Measurements from ENCODE around the gene HNRNPA1.
"Not testable (repeated sequence)": the region's sequence is repeated elsewhere in the genome, so short reads cannot be mapped to it uniquely, and the experiment has no call there.

Gene HNRNPA1

DNA sequence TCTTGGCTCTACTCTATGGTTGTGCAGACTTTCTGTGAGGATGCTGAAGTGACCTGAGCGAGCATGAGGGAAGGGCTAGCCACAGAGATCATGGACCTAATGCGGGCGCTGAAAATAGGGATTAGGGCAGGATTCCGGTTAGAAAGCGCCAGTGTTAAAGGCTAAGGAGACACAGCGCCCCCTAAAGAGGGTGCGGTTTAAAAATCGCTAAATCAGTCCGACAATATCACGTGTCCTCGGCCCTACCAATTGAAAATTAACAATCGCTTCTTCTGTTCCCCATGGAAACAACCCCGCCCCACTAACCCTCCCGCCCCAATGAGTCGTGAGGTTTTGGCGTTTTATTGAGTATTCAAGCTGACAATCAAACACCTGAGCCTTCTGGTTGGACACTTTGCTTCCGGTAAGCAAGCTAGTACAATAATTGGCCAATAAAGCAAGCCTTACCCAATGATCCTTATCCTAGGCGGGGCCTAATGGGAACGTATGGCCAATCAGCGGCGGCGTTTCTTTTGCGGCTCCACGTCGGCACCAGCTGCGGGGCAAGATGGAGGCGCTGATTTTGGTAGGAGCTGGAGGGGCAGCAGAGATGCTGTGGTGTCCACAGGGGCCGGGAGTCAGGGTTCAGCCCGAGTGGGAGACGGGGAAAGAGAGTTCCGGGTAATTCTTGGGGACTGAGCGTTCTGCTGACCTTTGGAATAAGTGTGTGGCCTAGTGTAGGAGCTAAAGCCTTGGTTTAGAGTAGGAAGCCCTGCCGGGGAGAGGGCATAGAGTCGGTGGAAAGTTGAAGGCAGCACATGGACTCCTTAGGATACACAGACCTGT, 44.3 kb downstream of the HNRNPA1 start, which contains the start of gene COPZ1:
Gene COPZ1 (plus strand): TSS at position 515 of the 825 bp plus-strand sequence. CDS start 33 bp downstream, at position 548.
- H3K27me3 ChIP-seq (ENCODE audit: insufficient read depth, low read length, poor library complexity, severe bottlenecking) = no peaks in the 10 kb centered on the region
- H3K9me3 ChIP-seq (ENCODE audit: insufficient read depth, low read depth, low read length) = no peaks in the 10 kb centered on the region
- H3K9me2 ChIP-seq (replicated peaks; ENCODE audit: low read depth, low read length) = no peaks in the 10 kb centered on the region
- peak within 1 kb of the TSS; percentile 84 for H3K9ac ChIP-seq (ENCODE audit: low read depth, low read length, poor library complexity, severe bottlenecking)
- H3K4me2 ChIP-seq (ENCODE audit: low read depth, low read length, poor library complexity, severe bottlenecking) = peak within 1 kb of the TSS; percentile 87
- peaks cover 30% of the 10 kb centered on the region for H3K79me2 ChIP-seq (ENCODE audit: insufficient read depth, low read length)
- peaks cover 18% of the 10 kb centered on the region for H3K4me1 ChIP-seq (ENCODE audit: insufficient read depth, low read length, poor library complexity, severe bottlenecking)
- H3F3A ChIP-seq (ENCODE audit: low read depth) = no peaks in the 10 kb centered on the region
- no peaks in the 10 kb centered on the region for H3K36me3 ChIP-seq (ENCODE audit: insufficient read depth, low read length)
- peak within 1 kb of the TSS; percentile 85 for H3K4me3 ChIP-seq (ENCODE audit: low read length, poor library complexity, severe bottlenecking)
- TF ChIP-seq, protein P1, sequence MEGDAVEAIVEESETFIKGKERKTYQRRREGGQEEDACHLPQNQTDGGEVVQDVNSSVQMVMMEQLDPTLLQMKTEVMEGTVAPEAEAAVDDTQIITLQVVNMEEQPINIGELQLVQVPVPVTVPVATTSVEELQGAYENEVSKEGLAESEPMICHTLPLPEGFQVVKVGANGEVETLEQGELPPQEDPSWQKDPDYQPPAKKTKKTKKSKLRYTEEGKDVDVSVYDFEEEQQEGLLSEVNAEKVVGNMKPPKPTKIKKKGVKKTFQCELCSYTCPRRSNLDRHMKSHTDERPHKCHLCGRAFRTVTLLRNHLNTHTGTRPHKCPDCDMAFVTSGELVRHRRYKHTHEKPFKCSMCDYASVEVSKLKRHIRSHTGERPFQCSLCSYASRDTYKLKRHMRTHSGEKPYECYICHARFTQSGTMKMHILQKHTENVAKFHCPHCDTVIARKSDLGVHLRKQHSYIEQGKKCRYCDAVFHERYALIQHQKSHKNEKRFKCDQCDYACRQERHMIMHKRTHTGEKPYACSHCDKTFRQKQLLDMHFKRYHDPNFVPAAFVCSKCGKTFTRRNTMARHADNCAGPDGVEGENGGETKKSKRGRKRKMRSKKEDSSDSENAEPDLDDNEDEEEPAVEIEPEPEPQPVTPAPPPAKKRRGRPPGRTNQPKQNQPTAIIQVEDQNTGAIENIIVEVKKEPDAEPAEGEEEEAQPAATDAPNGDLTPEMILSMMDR (conservative IDR thresholded peaks at IDR 0.05; ENCODE audit: low read length) = peak; percentile 81
- no peak for TF ChIP-seq EZH2phosphoT487 (IDR thresholded peaks at IDR 0.05; ENCODE audit: borderline replicate concordance)
- no peaks in the 10 kb centered on the region for H4K20me1 ChIP-seq (ENCODE audit: insufficient read depth, low read length, poor library complexity, severe bottlenecking)
- peak within 1 kb of the TSS; percentile 93 for H2AFZ ChIP-seq (ENCODE audit: low read length)

DNA sequence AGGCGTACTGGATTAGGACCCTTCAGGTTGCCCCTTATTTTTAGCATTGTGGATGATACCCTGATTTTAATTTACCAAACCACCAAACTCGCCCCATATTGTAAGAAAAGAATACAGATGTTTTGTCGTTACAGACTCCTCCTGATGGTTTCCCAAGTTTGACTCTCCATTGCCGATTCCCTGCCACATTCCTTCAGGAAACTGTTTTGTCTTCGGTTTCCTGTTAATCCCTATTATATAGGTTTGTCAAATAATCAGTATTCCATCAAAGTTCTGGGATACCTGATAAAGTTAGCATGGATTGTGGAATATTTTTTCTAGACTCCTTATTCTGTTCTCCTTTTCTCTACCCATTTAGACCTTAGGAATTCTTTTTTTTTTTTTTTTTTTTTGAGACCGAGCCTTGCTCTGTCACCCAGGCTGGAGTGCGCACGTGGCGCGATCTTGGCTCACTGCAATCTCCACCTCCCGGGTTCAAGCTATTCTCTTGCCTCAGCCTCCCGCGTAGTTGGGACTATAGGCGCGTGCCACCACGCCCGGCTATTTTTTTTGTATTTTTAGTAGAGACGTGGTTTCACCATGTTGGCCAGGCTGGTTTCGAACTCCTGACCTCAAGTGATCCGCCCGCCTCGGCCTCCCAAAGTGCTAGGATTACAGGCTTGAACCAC, 45.0 kb downstream of the HNRNPA1 start:
- peak overlapping the region; percentile 84 for H3K9ac ChIP-seq (ENCODE audit: low read depth, low read length, poor library complexity, severe bottlenecking)
- H3K36me3 ChIP-seq (ENCODE audit: insufficient read depth, low read length); H3K27me3 ChIP-seq (ENCODE audit: insufficient read depth, low read length, poor library complexity, severe bottlenecking); H3K9me2 ChIP-seq (replicated peaks; ENCODE audit: low read depth, low read length); H4K20me1 ChIP-seq (ENCODE audit: insufficient read depth, low read length, poor library complexity, severe bottlenecking); H3K9me3 ChIP-seq (ENCODE audit: insufficient read depth, low read depth, low read length); H3F3A ChIP-seq (ENCODE audit: low read depth): not testable (repeated sequence)
- peaks cover 19% of the 10 kb centered on the region for H3K4me1 ChIP-seq (ENCODE audit: insufficient read depth, low read length, poor library complexity, severe bottlenecking)
- H2AFZ ChIP-seq (ENCODE audit: low read length) = peak overlapping the region; percentile 56
- peak overlapping the region; percentile 85 for H3K4me3 ChIP-seq (ENCODE audit: low read length, poor library complexity, severe bottlenecking)
- H3K79me2 ChIP-seq (ENCODE audit: insufficient read depth, low read length) = peaks cover 31% of the 10 kb centered on the region
- H3K4me2 ChIP-seq (ENCODE audit: low read depth, low read length, poor library complexity, severe bottlenecking) = peak overlapping the region; percentile 87

DNA sequence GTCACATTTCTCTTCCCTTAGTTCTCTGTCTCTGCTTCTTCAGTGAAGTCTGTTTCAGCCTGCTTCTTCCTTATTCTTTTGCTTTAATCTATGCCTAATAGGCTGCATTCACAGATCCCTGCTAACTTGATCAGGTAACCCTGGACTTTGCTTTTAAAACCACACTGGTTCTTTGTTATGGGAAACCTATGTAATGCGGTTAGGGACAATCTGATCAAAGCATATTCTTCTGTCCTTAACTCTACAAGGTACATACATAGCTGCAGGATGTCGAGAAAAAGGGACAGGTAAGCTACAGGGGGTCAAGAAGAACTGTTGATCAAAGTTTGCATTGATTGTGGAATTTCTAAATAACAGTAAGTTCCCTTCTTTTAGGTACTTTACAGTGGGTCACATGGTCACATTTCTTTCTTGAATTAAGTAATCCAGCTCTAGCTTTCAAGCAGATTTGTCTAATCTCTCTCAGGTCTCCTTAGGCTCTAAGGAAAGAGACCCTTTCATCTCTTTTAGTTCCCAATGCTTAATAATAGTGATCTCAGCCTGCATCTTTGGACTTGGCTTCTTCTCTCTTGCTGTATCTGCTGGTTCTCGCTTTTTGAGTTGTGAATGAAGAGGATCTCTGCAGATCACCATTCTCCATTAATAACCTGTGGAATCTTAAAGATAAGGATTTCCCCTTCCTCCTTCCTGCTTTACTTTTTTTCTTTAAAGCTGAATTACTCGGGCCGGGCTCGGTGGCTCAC, 48.2 kb downstream of the HNRNPA1 start:
- Histone ChIP-seq H3K9me2 (replicated peaks; ENCODE audit: low read depth, low read length) (no peaks in the 10 kb centered on the region), H3K27me3 (ENCODE audit: insufficient read depth, low read length, poor library complexity, severe bottlenecking) (no peaks in the 10 kb centered on the region), H3K79me2 (ENCODE audit: insufficient read depth, low read length) (peaks cover 46% of the 10 kb centered on the region), H3K4me2 (ENCODE audit: low read depth, low read length, poor library complexity, severe bottlenecking) (peak overlapping the region; percentile 14), H3K4me3 (ENCODE audit: low read length, poor library complexity, severe bottlenecking) (no peak overlapping the region), H3F3A (ENCODE audit: low read depth) (no peaks in the 10 kb centered on the region), H3K9ac (ENCODE audit: low read depth, low read length, poor library complexity, severe bottlenecking) (peak overlapping the region; percentile 1), H2AFZ (ENCODE audit: low read length) (no peak overlapping the region), H3K9me3 (ENCODE audit: insufficient read depth, low read depth, low read length) (no peaks in the 10 kb centered on the region), H3K4me1 (ENCODE audit: insufficient read depth, low read length, poor library complexity, severe bottlenecking) (peaks cover 19% of the 10 kb centered on the region), H4K20me1 (ENCODE audit: insufficient read depth, low read length, poor library complexity, severe bottlenecking) (no peaks in the 10 kb centered on the region), H3K36me3 (ENCODE audit: insufficient read depth, low read length) (no peaks in the 10 kb centered on the region)
- TF ChIP-seq, protein P1 (conservative IDR thresholded peaks at IDR 0.05; ENCODE audit: low read length) = no peak
- TF ChIP-seq EZH2phosphoT487 (IDR thresholded peaks at IDR 0.05; ENCODE audit: borderline replicate concordance) = no peak
